GM18909 (cell line): ENCODE results near the gene ANXA2.
"Not testable (repeated sequence)": the region's sequence is repeated elsewhere in the genome, so short reads cannot be mapped to it uniquely, and the experiment has no call there.

Experiments used
- ATAC-seq: cut with Tn5 transposase; IDR thresholded peaks from one replicate; pipeline ENCODE4 v1.9.1; 2021; ENCODE audit warnings: mild to moderate bottlenecking; ENCODE audit not compliant: unreplicated experiment, poor library complexity

The ANXA2 gene

DNA sequence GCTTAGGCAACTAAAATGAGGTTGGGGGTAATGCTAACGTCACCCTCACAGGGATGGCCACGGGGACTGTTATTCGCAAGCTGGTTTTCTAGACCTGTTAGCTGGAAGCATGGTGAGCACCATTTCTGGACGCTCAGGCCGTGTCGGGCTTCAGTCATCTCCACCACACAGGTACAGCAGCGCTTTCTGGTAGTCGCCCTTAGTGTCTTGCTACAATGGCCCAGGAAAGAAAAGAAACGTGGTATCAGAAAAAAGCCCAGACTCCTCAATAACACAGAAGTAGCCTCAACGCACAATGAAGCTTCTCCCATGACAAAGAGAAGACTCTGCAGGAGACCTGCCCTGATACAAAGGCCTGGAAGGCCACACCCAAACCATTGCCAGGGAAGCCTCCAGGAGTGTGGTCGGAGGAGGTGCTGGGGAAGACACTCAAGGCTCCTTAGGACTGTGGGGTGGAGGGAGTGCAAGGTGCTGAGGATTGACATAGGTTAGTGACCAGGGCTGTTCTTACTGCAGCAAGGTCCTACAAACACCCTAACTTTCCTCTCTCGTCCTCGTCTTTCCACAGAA is 50.2 kb downstream of the ANXA2 start:
- no peak for ATAC-seq

DNA sequence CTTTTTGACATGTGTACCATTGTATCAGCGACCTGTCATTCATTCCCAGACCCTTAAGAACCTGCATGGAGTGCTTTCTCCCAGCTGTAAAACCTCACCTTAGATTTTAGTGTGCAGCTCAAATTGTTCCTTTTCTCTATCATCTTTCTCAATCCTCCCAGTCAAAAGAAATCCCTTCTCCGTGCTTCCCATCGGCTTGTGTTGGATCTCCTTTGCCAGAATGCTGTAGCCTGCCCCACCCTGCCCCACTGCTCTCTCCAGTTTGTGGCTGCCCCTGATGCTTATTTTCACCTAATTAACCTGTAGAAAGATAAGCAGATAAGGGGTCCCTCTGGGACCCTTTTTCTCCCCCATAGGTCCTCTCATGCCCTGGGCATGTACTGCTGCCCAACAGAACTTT is 51.1 kb downstream of the ANXA2 start:
- ATAC-seq, result no peak

DNA sequence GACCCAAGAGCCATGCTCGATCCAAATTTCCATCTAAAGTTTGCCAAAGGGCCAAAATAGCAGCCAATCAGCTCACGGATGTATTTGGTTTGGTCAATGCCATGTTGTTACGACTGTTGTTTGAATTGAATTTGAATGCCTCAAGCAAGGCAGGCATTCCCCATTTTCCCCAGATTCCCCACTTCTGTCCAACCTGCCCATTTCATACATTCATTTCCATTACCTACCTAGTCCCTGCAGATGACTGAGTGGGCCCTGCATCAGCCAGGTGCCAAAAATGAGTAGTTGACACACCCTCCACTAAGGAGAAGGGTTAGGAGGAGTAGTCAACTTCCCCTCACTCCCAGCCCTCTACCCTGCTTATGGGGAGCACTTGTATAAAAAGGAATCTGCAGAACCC is 51.7 kb downstream of the ANXA2 start:
- ATAC-seq, result no peak

DNA sequence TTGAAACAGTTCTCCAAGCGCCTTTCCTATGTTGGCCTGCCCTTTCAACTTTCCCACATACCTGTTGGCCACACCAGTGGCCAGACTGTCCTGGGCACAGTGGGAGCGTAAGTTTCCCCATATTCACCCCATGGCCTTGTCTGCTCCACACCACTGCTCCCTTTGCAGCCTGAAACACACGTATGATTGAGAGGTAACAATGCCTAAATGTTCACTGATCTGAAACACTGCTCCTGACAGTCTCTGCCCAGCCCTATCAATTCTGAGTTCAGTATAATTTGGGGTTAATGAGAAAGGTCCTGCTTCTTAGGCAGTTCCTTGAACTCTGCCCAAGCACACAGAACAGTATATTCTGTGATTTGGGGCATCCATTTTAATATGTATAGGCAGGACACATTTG is 52.2 kb downstream of the ANXA2 start:
- ATAC-seq, result no peak

DNA sequence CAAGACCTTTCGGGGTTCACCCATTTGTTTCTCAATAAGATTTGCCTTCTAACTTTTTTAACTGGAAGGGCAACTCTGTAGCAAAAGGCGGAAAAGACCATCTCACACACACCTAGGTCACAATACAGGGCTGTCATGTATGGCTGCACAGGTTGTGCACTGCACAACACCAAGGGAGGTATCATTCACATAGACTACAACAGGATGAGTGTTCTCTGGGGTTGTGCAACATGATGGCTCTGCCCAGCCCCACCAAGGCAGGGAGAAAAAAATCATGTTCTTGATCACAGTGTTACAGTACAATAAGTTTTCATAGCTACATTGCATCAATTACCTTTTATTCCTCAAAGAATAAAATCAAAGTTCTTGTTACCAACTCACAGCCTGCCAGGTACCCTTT is 52.8 kb downstream of the ANXA2 start:
- no peak for ATAC-seq

DNA sequence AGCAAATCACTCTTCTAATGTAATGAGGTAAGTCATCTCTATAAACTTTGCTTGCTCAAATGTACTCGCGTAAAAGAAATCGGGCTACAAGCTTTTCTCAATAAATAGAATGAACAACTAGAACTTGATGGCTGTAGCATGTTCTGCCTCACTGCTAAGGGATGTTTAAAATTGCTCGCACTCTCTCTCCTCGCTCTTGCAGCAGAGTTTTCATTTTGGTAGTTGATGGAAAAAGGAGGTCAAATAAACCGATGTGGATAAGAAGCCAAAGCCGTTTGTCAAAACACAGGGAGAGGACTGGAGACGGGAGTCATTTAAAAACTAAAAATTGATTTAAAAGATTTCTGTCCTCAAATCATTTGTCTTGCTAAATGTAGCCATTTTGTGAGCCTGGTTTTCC is 53.3 kb downstream of the ANXA2 start:
- no peak for ATAC-seq

DNA sequence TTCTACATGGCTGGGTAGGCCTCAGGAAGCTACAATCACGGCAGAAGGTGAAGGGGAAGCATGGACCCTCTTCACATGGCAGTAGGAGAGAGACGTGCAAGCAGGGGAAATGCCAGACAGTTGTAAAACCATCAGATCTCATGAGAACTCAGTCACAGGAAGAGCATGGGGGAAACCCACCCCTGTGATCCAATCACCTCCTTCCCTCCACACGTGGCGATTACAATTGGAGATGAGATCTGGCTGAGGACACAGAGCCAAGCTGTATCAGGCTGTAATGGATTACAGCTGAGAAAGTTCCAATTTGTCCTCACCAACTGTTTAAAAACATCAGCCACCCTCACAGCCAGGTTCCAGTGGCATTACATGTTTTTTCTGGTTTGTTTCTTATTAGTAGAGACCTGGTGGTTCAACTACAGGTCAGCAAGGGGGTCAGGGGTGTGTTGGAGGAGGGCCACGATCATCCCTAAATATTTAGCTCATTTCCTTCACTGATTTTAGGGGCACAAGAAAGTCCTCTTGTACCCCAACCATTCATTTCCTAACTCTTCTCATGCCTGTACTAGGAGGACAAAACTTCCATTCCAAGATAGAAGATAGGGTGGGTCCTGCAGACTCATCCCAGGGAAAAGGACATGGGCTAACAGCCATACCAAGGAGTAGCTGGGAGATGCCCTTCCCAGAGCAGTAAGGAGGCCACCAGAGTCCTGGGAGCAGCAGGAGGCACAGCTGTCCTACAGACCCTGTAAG is 54.4 kb downstream of the ANXA2 start:
- no peak for ATAC-seq

DNA sequence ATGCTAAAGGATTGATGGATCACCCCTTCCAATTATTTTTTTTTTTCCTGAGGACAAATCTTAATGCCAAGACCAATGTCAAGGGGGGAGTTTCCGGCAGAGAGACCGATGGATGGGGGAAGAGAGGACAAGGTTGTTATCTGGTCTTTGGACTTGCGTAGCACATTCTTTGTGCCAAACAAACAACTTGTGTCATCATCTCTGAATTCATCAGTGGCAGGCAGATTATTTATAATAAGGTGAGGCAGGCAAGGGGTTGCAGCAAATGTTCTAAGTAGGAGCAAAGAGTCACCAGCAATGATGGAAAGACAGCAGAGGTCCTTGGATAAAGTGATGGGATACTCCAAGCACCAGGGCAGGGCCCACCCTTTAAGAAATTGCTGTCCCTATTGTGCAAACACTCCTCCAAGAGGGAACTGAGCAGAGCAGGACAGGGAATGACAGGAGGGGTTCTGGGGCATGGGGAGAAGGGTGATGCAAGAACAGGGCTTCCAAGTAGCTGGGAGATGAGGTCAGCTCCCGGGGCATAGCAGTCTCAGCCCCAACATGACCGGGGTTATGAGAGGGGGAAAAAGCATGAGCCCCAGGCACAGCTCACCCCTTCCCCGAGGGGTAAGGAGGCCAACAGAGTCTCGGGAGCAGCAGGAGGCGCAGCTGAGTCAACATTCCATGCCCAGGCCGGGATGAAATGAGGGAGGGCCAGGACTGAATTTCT is 57.4 kb downstream of the ANXA2 start:
- ATAC-seq, result no peak

DNA sequence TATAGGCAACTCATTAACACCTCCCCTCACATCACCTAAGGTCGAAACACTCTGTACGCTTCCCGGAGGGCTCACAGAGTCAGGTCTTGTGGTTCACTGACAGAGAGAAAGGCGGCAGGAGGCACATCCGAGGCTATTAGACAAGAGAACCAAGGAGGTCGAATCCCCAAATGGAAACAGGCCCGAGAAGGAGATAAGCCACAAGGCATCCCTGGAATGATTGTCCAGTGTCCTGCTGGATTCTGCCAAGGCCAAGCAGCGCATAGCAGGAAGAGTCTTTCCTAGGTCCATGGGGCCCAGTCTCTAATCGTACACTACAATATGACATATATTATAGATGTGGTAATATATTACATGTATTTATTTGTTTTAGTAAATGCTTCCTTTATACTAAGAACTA is 58.5 kb downstream of the ANXA2 start:
- no peak for ATAC-seq

DNA sequence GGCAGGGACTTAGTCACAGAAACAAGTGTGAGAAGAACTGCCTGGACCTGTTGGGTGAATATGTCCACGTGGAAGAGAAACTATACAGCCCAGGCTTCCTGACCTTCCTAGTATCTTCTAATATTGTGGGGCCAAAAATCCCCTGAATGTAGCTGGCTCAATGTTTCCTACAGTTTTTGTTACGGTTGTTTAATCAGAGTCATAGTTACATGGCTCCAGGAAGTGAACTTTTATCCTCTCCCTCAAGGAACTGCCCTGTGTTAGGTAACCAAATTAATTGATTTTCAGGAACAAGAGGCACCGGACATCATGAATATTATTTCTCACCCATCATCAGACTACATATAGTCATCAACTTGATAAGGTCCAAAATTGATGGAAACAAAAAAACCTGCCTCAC is 59.0 kb downstream of the ANXA2 start:
- ATAC-seq, result no peak

DNA sequence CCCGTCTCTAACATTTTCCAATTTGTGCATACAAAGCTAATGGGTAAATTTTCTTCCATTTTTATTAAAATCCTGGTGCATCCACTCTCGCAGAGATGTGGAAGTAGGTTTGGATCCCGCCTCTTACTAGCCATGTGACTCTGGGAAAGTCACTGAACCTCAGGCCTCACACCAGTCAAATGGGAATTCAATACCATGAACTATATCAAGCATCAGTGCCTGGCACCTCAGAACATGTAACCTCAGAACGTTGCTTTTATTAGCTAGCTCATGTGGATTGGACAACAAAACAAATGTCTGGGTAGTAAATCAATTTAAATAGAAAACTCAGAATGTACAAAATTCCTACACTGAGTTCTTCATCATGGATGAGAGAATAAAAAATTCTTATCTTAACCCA is 60.7 kb downstream of the ANXA2 start:
- ATAC-seq, result no peak

DNA sequence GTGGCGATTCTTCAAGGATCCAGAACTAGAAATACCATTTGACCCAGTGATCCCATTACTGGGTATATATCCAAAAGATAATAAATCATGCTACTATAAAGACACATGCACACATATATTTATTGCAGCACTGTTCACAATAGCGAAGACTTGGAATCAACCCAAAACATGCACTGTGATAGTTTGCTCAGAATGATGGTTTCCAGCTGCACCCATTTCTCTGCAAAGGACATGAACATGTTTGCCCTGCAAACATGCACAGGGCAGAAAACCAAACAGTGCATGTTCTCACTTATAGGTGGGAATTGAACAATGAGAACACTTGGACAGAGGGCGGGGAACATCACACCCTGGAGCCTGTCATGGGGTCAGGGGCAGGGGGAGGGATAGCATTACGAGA is 62.5 kb downstream of the ANXA2 start:
- not testable (repeated sequence) for ATAC-seq

DNA sequence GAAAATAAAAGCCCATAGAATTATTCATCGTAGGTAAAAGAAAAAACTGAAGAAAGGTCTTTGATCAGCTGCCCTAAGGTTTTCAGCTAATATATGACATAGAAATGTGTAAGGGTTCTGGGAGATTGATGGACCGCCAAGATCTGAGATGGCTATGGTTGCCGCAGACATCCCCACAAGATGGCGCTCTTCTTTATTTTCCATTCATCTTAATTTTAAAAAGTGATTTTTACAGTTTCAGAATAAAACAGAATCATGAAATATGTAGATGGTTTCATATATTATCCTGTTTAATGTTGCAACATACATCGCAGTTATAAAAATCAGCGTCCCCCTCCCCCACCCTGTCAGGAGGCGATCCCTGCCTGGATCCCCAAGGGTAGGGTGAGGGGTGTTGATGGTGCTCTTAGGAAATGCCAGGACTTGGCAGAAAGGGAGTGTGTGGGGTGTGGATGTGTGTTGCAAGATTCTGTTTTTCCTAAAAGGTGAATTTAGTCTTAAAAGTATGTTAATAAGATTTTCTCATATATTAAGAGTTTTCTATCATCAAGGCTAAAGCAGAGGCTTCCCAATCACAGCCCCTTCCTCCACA is 68.8 kb downstream of the ANXA2 start:
- no peak for ATAC-seq

DNA sequence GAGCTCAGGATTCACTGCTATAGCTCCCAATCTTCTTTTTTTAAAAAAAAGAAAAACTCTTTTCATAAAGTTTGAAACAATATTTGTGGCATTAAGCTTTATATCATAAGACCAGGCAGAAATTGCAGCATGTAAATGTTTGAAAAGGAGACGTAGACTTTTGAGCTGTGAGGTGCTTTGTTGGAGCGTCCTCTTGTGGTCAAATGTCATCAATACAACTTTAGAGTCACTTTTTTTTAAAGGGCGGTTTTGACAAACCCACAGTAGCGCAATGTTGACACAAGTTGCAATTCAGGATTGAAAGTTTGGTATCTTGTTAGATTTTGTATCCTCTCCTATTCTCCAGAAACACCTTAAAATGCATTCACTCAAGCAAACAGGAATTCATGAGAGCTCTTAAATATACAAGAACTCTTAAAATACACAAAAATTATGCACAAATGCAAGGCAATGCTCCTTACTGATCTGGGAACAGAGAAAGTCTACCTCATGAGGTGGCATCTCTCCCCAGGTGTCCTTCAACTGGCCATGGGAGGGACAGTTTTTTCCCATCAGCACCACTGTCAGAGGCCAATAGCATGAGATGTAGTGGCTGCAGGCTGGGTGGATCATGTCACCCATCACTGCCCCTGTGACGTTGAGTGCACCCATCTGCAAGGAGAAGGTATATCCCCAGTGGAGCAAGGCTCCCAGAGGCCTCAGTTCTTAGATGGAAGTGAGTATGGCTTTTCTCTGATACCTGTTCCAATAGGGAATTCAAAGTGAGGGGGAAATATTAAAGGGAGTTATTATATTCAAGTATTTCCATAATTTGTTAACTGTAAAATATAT is 70.7 kb downstream of the ANXA2 start:
- no peak for ATAC-seq

DNA sequence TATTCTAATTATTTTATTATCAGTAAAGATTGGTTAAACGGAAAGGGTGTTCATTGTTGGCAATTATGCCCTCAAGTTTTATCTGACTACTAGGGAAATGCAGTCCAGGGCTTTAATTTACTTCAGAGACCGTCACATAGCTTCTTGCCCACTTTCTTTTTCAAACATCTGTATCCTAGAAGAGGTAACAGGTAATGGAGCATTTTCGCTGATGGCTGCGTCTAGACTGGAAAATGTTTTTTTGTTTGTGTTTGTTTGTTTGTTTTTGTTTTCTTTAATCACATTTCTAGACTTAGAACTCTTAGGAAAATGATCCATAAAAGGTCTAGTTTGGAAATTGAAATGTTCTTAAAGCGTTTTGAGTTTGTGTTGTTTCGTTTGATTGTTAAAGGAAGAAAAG is 71.4 kb downstream of the ANXA2 start:
- ATAC-seq, result no peak

DNA sequence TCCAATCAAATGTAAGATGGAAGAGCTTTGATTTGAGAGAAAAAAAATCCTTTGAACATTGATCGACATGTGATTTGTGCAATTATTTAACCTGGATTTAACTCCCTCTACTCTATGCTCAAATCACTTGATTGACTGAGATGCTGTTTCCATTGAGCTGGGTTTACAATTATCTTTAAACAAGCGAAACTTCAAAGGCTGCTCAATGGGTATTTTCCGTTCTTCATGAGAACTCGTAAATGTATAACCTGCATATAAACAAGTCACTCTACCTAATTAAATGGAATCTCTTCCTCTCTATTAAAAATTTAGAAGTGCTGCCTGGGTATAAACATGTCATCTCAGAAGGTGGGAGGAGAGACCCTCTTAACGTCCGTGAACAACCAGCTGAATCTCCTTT is 71.9 kb downstream of the ANXA2 start:
- no peak for ATAC-seq

DNA sequence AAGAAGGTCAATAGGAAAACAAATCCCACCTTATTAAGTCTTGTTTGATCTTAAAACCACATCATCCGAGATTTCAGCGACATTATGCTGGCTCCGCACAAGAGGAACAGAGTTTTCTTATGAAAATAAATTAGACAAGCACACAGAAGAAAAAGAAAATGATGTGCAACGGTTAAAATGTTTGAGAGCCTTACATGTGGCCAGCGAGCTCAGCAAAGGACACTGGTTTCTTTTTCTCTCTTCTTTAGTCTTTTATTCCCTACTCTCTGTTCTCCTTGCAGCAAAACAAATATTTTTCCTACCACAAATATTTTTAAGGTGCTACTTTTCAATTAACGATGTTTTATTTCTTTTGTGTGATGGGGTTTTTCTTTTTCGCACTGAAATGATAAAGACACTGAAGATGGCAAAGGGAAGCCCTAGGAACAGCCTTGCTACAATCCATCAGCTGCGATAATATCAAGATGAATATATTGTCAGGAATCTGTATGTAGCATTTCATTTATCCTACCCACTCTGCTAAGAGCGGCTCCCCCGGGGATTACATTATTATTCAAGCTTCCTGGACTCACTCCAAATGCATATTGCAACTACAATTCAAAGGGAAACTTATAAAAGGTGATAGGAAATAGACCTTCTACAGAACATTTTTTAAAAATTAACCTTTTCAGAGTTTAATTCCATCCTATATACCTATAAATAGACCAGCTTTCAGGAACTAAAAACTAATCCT is 72.9 kb downstream of the ANXA2 start:
- no peak for ATAC-seq

DNA sequence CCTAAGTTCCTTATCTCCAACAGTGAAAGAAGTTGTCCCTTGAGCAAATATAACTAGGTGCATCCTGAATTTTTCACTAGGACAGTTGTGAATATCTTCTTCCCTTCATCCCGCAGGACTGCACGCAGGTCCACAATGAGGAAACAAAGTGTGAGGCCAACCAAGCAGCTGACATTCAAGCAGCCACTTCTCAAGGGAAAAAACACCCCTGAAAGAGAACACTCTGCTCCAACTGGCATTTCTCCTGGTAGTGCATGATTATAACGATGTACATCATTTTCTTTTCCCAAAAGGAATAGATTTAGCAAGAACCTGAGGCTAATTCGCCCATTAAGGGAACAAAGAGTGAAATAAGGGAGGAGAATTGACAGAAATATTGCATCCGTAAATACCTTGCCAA is 74.5 kb downstream of the ANXA2 start:
- no peak for ATAC-seq

DNA sequence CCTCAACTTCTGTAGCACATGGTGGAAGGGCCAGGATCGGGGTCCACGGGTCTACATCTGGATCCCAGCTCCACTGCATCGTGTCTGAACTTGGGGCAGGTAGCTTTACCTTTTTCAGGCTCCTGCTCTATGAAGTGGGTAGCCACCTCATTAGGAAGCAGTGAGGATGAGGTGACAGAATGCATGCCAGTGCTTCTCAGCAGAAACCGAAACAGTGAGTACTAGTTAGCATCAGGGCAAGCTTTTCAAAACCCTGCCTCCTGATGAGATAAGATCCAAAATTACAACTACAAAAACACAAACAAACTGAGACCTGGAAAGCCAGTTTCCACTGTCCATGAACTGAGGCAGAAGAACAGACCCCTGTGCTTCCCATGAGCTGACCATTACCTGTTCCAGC is 77.4 kb downstream of the ANXA2 start:
- no peak for ATAC-seq
